ENCODE measurements around the gene ZBTB8A. TPM values are rescaled to one million over a fixed set of nuclear protein-coding genes. Genes with fewer than 3 reads are reported as not detected.

Gene ZBTB8A
- total and polyA plus RNA-seq, 4 donors, result 11.8 to 20.4 (median 13.7) TPM

DNA sequence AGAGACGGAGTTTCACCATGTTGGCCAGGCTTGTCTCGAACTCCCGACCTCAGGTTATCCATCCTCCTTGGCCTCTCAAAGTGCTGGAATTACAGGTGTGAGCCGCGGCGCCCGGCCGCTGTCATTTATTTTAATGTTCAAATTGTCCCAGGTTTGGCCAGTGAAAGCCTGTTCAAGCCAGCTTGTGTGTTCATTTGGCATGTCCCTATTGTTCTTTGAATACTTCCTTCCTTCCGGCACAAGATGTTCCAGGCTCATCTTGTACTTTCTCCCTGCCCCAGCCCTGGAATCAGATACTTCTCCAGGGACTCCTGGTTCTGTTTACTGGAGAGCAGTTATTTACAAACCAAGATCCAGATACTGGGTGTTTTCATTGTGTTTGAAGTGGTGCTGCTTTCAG lies 37.4 kb upstream of the ZBTB8A start:
- H3K4me3 ChIP-seq (ENCODE audit: low read depth, low read length), result no peak overlapping the region
- H3K4me1 ChIP-seq (ENCODE audit: control insufficient read depth, insufficient read depth, low read length), result peaks cover 4% of the 10 kb centered on the region
- DNase-seq (ENCODE audit: low read depth in 4 of 6, low spot score in 6 of 6), result no peak
- H3K36me3 ChIP-seq (ENCODE audit: control insufficient read depth, insufficient read depth, low read length), result no peaks in the 10 kb centered on the region
- no peaks in the 10 kb centered on the region for H3K9me3 ChIP-seq (ENCODE audit: control insufficient read depth, insufficient read depth, low read length)
- H3K27me3 ChIP-seq (ENCODE audit: control insufficient read depth, insufficient read depth, low read length), result no peaks in the 10 kb centered on the region
- 88% methylated on average over 8 of the region's 9 CpGs for WGBS (ENCODE audit: insufficient coverage)
- no peak overlapping the region for H3K27ac ChIP-seq (ENCODE audit: low read depth, low read length)

DNA sequence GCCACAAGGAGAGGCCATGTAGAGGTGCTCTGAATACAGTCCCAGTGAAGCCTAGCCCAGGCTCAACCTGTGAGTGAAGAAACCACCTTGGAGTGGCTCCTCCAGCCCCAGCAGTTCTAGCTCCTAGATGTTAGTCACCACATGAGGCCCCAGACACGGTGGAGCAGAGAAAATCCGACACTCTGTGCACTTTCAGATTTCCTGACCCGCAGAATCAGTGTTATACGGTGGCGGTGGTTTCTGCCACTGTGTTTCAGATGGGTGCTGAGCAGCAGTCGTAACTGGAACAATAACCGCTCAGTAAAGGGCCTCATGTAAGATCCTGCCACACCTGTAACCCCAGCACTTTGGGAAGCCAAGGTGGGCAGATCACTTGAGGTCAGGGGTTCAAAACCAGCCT lies 36.1 kb upstream of the ZBTB8A start:
- H3K27ac ChIP-seq (ENCODE audit: low read depth, low read length), result no peak overlapping the region

DNA sequence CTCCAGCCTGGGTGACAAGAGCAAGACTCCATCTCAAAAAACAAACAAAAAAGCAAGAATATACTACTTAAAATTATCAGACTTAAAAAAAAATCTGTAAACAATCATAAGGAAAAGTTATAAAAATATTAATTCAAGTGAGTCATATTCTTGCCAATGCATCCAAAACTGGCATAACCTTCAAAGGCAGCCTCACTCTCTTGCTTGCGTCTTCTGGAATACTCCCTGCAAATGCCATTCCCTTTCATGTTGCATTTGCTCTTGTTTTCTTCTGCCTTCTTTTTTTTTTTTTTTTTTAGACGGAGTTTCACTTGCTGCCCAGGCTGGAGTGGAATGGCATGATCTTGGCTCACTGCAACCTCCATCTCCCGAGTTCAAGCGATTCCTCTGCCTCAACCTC lies 32.2 kb upstream of the ZBTB8A start:
- Histone ChIP-seq H3K36me3 (ENCODE audit: control insufficient read depth, insufficient read depth, low read length) (no peaks in the 10 kb centered on the region), H3K9me3 (ENCODE audit: control insufficient read depth, insufficient read depth, low read length) (no peaks in the 10 kb centered on the region), H3K27ac (ENCODE audit: low read depth, low read length) (no peak overlapping the region), H3K4me3 (ENCODE audit: low read depth, low read length) (no peak overlapping the region), H3K4me1 (ENCODE audit: control insufficient read depth, insufficient read depth, low read length) (no peaks in the 10 kb centered on the region), H3K27me3 (ENCODE audit: control insufficient read depth, insufficient read depth, low read length) (no peaks in the 10 kb centered on the region)
- WGBS (ENCODE audit: insufficient coverage), result 100% methylated on average over 1 of the region's 4 CpGs
- DNase-seq (ENCODE audit: low read depth in 4 of 6, low spot score in 6 of 6), result no peak

More for the DNA sequence above, 36.1 kb upstream of the ZBTB8A start:
- WGBS (ENCODE audit: insufficient coverage), result 92% methylated on average over 7 of the region's 7 CpGs
- Histone ChIP-seq H3K27me3 (ENCODE audit: control insufficient read depth, insufficient read depth, low read length) (no peaks in the 10 kb centered on the region), H3K4me3 (ENCODE audit: low read depth, low read length) (no peak overlapping the region), H3K4me1 (ENCODE audit: control insufficient read depth, insufficient read depth, low read length) (peaks cover 4% of the 10 kb centered on the region), H3K36me3 (ENCODE audit: control insufficient read depth, insufficient read depth, low read length) (no peaks in the 10 kb centered on the region), H3K9me3 (ENCODE audit: control insufficient read depth, insufficient read depth, low read length) (no peaks in the 10 kb centered on the region)
- no peak for DNase-seq (ENCODE audit: low read depth in 4 of 6, low spot score in 6 of 6)

DNA sequence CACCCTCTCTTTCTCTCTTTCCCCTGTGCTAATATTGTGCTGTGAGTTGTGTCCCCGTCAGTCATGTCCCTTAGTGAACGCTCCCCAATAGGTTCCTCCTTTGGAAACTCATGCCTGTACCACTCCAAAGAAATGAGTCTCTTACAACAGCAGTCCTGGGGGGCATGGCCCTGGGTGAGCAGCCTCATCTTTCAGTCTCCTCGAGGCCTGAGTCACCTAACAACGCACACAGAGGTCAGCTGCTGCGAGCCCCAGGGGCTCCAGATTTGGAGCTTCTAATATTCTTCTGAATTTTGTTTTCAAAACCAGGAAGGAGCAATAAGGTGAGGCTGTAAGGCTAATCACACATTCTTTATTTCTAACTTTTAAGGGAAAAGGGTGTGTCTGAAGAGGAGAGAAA lies 30.5 kb upstream of the ZBTB8A start:
- H3K4me3 ChIP-seq (ENCODE audit: low read depth, low read length), result no peak overlapping the region
- no peaks in the 10 kb centered on the region for H3K36me3 ChIP-seq (ENCODE audit: control insufficient read depth, insufficient read depth, low read length)
- WGBS (ENCODE audit: insufficient coverage), result 84% methylated on average over 2 of the region's 5 CpGs
- no peak overlapping the region for H3K27ac ChIP-seq (ENCODE audit: low read depth, low read length)
- no peaks in the 10 kb centered on the region for H3K27me3 ChIP-seq (ENCODE audit: control insufficient read depth, insufficient read depth, low read length)
- no peak for DNase-seq (ENCODE audit: low read depth in 4 of 6, low spot score in 6 of 6)
- no peaks in the 10 kb centered on the region for H3K4me1 ChIP-seq (ENCODE audit: control insufficient read depth, insufficient read depth, low read length)
- H3K9me3 ChIP-seq (ENCODE audit: control insufficient read depth, insufficient read depth, low read length), result no peaks in the 10 kb centered on the region

DNA sequence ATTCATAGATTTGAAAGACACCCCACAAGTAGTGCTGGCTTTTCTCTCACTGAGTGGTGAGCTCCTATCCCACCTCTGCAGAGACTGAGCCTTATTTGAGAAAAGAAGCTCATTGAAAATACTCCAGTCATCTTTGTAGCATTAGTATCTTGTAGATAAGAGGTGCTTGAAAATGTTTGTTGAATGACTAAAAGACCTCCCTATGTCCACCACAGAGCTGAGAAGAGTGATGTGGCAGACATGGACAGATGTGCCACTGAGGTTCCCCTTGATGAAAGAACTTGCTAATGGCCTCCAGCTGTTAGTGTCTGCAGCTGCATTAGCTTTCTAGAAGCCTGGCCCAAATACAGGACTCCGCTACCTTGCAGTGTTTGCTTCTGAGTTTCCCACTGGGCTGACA lies 29.3 kb upstream of the ZBTB8A start:
- no peaks in the 10 kb centered on the region for H3K36me3 ChIP-seq (ENCODE audit: control insufficient read depth, insufficient read depth, low read length)

DNA sequence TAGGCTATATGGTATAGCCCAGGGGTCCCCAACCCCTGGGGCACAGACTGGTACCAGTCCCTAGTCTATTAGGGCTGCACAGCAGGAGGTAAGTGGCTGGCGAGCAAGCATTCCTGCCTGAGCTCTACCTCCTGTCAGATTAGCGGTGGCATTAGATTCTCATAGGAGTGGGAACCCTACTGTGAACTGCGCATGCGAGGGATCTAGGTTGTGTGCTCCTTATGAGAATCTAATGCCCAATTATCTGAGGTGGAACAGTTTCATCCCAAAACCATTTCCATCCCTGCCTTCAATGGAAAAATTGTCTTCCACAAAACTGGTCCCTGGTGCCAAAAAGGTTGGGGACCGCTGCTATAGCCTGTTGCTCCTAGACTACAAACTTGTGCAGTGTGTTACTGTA lies 22.8 kb upstream of the ZBTB8A start:
- no peak overlapping the region for H3K27ac ChIP-seq (ENCODE audit: low read depth, low read length)
- H3K9me3 ChIP-seq (ENCODE audit: control insufficient read depth, insufficient read depth, low read length), result no peaks in the 10 kb centered on the region
- DNase-seq (ENCODE audit: low read depth in 4 of 6, low spot score in 6 of 6), result no peak
- 57% methylated on average over 1 of the region's 5 CpGs for WGBS (ENCODE audit: insufficient coverage)
- H3K36me3 ChIP-seq (ENCODE audit: control insufficient read depth, insufficient read depth, low read length), result no peaks in the 10 kb centered on the region
- H3K27me3 ChIP-seq (ENCODE audit: control insufficient read depth, insufficient read depth, low read length), result no peaks in the 10 kb centered on the region
- no peaks in the 10 kb centered on the region for H3K4me1 ChIP-seq (ENCODE audit: control insufficient read depth, insufficient read depth, low read length)
- no peak overlapping the region for H3K4me3 ChIP-seq (ENCODE audit: low read depth, low read length)

More for the DNA sequence above, 29.3 kb upstream of the ZBTB8A start:
- no peak for DNase-seq (ENCODE audit: low read depth in 4 of 6, low spot score in 6 of 6)
- no peak overlapping the region for H3K27ac ChIP-seq (ENCODE audit: low read depth, low read length)
- H3K4me3 ChIP-seq (ENCODE audit: low read depth, low read length), result no peak overlapping the region
- 95% methylated on average over 1 of the region's 1 CpG for WGBS (ENCODE audit: insufficient coverage)
- H3K4me1 ChIP-seq (ENCODE audit: control insufficient read depth, insufficient read depth, low read length), result no peaks in the 10 kb centered on the region
- no peaks in the 10 kb centered on the region for H3K9me3 ChIP-seq (ENCODE audit: control insufficient read depth, insufficient read depth, low read length)
- no peaks in the 10 kb centered on the region for H3K27me3 ChIP-seq (ENCODE audit: control insufficient read depth, insufficient read depth, low read length)

DNA sequence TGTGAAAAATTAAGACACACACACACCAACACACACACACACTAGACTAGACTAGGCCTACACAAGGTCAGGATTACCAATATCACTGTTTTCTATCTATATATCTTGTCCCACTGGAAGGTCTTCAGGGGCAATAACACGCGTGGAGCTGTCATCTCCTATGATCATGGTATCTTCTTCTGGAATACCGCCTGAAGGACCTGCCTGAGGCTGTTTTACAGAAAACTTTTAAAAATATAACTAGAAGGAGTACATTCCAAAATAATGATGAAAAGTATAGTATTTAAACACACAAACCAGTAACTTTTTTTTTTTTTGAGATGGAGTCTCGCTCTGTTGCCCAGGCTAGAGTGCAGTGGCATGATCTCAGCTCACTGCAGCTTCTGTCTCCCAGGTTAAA lies 20.3 kb upstream of the ZBTB8A start:
- Histone ChIP-seq H3K4me1 (ENCODE audit: control insufficient read depth, insufficient read depth, low read length) (no peaks in the 10 kb centered on the region), H3K36me3 (ENCODE audit: control insufficient read depth, insufficient read depth, low read length) (no peaks in the 10 kb centered on the region), H3K4me3 (ENCODE audit: low read depth, low read length) (no peak overlapping the region), H3K27me3 (ENCODE audit: control insufficient read depth, insufficient read depth, low read length) (no peaks in the 10 kb centered on the region), H3K9me3 (ENCODE audit: control insufficient read depth, insufficient read depth, low read length) (no peaks in the 10 kb centered on the region), H3K27ac (ENCODE audit: low read depth, low read length) (no peak overlapping the region)
- DNase-seq (ENCODE audit: low read depth in 4 of 6, low spot score in 6 of 6), result no peak
- no CpG with 5 or more reads among the region's 4 CpGs for WGBS (ENCODE audit: insufficient coverage)

DNA sequence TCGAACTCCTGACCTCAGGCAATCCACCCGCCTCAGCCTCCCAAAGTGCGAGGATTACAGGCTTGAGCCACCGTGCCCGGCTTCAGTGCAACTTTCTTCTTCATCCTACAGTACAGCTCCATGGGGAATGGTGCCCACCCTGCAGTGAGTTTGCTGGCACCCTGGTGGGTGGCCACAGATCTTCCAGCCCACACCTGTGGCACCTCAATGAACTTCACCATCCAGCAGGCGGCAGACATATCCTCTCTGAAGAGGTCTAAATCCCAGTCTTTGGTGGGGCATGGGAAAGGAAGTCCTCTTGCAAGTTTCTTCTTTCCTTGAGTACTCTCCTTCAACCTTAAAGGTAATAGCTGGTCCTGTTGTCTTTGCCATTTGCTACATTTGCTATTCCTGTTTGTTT lies 18.1 kb upstream of the ZBTB8A start:
- Histone ChIP-seq H3K9me3 (ENCODE audit: control insufficient read depth, insufficient read depth, low read length) (no peaks in the 10 kb centered on the region), H3K27me3 (ENCODE audit: control insufficient read depth, insufficient read depth, low read length) (no peaks in the 10 kb centered on the region), H3K36me3 (ENCODE audit: control insufficient read depth, insufficient read depth, low read length) (no peaks in the 10 kb centered on the region), H3K4me3 (ENCODE audit: low read depth, low read length) (no peak overlapping the region), H3K27ac (ENCODE audit: low read depth, low read length) (no peak overlapping the region), H3K4me1 (ENCODE audit: control insufficient read depth, insufficient read depth, low read length) (no peaks in the 10 kb centered on the region)
- WGBS (ENCODE audit: insufficient coverage), result 94% methylated on average over 5 of the region's 6 CpGs
- DNase-seq (ENCODE audit: low read depth in 4 of 6, low spot score in 6 of 6), result no peak

DNA sequence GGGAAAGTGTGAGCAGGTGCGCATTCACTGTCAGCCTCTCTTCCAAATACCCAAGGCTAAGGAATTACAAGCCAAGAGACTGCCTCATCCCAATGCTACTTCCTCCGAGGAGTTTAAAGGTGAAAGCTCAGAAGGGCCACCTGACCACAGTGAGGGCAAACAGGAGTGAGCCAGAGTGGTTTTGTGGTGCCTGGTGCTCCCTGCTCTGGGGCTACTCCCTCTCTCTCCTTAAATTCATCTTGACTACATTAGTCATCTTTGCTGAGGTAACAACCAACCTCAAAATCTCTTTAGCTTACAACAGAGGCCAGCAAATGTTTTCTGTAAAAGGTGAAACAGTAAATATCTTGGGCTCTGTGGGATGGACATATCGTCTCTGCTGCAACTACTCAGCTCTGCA lies 14.2 kb upstream of the ZBTB8A start:
- no peak overlapping the region for H3K4me3 ChIP-seq (ENCODE audit: low read depth, low read length)
- no peak for DNase-seq (ENCODE audit: low read depth in 4 of 6, low spot score in 6 of 6)
- H3K36me3 ChIP-seq (ENCODE audit: control insufficient read depth, insufficient read depth, low read length), result no peaks in the 10 kb centered on the region
- H3K27ac ChIP-seq (ENCODE audit: low read depth, low read length), result no peak overlapping the region
- H3K4me1 ChIP-seq (ENCODE audit: control insufficient read depth, insufficient read depth, low read length), result no peaks in the 10 kb centered on the region
- no peaks in the 10 kb centered on the region for H3K9me3 ChIP-seq (ENCODE audit: control insufficient read depth, insufficient read depth, low read length)
- WGBS (ENCODE audit: insufficient coverage), result no CpG with 5 or more reads among the region's 3 CpGs
- H3K27me3 ChIP-seq (ENCODE audit: control insufficient read depth, insufficient read depth, low read length), result no peaks in the 10 kb centered on the region

DNA sequence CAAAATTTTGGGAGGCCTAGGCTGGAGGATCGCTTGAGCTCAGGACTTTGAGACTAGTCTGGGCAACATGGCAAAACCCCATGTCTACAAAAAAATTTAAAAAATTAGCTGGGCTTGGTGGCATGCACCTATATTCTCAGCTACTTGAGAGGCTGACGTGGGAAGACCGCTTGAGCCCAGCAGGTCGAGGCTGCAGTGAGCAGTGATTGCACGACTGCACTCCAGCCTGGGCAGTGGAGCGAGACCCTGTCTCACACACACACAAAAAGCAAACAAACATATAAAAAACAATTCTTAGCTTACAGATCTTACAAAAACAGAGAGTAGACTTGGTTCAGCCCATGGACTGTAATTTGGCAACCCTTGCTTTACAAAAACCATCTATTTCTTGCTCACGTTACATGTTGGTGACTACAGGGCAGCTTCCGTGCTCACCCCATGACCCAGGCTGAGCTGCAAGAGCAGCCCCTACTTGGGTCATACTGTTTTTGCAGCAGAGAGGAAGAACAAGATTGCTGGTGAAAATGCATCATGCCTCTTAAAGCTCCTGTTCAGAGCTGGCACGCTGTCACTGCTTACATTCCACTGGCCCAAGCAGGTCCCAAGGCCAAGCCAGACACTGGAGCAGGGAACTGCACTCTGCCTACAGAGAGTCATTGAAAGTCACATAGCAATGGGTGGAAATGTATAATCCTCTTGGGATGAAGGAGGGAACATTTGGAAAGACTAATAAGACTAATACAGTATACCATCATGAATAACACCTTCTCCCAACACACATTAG lies 13.4 kb upstream of the ZBTB8A start:
- Histone ChIP-seq H3K27me3 (ENCODE audit: control insufficient read depth, insufficient read depth, low read length) (no peaks in the 10 kb centered on the region), H3K36me3 (ENCODE audit: control insufficient read depth, insufficient read depth, low read length) (no peaks in the 10 kb centered on the region), H3K4me3 (ENCODE audit: low read depth, low read length) (no peak overlapping the region), H3K4me1 (ENCODE audit: control insufficient read depth, insufficient read depth, low read length) (no peaks in the 10 kb centered on the region), H3K9me3 (ENCODE audit: control insufficient read depth, insufficient read depth, low read length) (no peaks in the 10 kb centered on the region), H3K27ac (ENCODE audit: low read depth, low read length) (no peak overlapping the region)
- no peak for DNase-seq (ENCODE audit: low read depth in 4 of 6, low spot score in 6 of 6)
- WGBS (ENCODE audit: insufficient coverage), result 95% methylated on average over 7 of the region's 9 CpGs
